Stimulated activated CD4-positive, alpha-beta T cell treated with anti-CD3 and anti-CD28 coated beads, TNF-alpha, amount 100 ng/mL, for 24 hours (primary cell): ENCODE measurements around the gene RHOT1.
"Not testable (repeated sequence)": the region's sequence is repeated elsewhere in the genome, so short reads cannot be mapped to it uniquely, and the experiment has no call there.

ENCODE experiments used
- DNase-seq, 3 experiments: peaks; one replicate each; pipeline ENCODE4 v3.0.0-alpha.2; 2020; ENCODE audit warnings: low read depth in 3 of 3

Gene RHOT1

DNA sequence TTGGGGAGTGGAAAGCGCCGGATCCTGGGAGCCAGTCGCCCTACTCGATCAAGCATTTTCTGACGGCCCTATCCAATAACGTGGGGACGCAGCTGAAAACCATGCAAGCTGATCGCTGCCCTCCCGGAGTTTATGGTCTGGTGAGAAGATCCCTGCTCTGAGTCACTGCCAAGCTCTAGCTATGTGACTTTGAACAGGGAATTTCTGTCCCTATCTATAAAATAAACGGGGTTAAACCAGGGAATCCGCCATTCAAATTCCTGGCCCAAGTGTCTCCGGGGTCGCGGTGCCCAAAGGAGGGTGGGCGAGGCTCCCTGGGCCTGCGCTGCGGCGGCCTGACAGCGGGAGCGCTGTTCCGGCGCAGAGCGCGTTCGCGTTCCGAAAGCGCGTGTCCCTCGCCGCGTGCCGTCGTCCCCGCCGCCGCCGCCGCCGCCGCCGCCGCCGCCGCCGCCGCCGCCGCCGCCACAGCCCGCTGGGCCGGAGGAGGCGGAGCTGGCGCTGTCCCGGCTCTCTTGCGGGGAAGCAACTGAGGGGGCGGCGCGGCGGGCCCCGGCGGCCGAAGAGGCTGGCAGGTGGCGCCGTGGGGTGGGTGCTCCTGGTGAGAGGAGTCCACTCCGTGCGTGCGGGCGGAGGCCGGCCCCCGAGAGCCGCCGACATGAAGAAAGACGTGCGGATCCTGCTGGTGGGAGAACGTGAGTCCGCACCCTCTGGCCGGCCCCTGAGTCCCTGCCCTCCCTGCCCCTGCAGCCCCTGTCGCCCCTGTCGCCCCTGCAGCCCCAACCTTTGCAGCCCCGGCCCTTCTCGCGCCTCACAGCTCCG, at the start of gene RHOT1:
Gene RHOT1, plus strand, starts transcription at position 465 of the 819 bp plus-strand sequence. Its CDS starts 191 bp downstream, at position 656.
- peak; percentile 52 to 70 (median 57) for DNase-seq

DNA sequence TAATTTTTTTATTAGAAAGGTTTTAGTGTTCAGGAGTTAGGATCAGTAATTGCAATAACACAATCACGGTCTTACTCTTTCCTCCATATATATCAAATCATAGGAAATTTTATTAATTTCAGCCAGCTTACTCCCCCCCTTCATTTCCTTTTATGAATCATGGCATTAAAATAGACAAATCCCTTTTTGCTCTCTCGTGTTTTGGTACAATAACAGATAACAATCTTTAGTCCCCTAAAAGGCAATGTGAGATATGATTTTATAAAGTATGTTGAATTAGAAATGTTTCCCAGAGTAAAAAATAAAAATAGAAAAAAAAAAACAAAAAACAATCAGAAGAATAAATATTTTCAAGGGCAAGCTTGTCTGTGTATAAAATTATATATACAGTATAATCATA, 42.6 kb upstream of the RHOT1 start:
- no peak for DNase-seq

DNA sequence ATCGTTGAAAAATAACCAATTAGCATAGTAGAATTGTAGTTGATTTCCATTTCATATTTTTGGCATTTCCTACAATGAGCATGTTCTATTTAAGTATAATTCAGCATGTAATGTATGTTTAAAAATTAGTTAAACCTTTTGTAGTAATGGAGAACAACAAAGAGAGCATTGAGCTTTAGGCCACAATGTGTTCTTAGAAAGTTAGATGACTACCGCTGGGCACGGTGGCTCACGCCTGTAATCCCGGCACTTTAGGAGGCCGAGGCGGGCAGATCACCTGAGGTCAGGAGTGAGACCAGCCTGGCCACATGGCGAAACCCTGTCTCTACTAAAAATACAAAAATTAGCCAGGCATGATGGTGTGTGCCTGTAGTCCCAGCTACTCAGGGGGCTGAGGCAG, 42.0 kb upstream of the RHOT1 start:
- DNase-seq: not testable (repeated sequence)

DNA sequence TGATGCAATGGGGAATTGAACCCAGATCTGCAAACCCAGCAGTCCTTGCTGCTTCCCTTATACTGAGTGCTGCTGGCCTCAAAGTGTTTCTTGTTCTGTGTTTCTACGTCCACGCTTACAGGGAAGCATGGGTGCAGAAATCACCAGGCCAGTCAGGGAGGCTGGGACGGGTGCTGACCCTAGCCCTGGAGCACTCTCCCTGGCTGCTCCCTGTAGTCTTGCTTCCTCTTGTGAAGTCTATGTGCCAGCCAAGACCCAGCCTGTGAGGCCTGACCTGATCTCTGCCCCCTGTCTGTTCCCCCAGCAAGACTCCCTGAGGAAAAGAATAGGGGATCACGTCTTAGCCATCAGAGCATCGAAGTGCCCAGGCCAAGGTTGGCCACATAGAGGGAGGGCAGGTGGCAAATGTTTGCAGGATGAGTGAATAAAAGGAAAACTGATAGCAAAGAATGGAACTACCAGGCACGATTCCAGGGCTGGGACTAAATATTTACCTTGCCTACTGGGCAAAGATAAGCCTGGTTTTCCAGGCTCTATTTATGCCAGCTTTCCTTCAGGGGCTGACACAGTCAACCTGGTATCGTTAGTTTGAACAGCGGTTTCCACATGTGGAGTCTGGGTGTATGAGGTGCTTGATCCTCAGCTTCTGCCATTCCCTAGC, 41.2 kb upstream of the RHOT1 start:
- DNase-seq: no peak

DNA sequence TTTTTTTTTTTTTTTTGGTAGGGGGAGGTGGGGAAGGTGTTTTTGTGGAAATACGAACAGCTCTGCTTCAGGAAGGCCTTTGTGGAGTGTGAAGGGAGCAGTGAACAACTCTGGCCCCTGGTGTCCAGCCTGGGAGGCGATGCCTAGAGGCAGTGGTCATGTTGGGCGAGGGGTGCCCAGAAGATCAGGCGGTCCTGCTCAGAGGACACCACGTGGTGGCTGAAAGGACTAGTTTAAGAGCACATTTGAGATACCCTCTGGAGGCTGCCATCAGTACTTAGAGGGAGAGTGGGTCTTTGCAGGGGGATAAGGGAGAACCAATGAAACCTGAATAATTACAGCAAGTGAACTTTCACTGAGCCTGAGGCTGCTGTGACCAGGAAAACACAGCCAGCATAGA, 40.1 kb upstream of the RHOT1 start:
- DNase-seq: no peak

DNA sequence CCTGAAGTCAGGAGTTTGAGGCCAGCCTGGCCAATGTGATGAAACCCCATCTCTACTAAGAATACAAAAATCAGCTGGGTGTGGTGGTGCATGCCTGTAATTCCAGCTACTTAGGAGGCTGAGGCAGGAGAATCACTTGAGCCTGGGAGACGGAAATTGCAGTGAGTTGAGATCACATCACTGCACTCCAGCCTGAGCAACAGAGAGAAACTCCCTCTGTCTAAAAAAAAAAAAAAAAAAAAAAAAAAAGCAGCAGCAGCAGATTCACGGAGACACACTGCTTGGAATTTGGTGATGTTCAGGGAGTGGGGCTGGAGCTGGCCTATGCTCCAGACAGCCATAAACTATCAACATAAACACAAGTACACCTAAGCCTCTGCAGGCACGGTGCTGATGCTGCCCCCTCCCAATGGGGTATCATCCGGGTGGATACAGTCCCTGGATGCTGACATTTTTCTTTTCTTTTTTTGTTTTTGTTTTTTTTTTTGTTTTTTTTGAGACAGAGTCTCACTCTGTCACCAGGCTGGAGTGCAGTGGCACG, 39.6 kb upstream of the RHOT1 start:
- no peak for DNase-seq

DNA sequence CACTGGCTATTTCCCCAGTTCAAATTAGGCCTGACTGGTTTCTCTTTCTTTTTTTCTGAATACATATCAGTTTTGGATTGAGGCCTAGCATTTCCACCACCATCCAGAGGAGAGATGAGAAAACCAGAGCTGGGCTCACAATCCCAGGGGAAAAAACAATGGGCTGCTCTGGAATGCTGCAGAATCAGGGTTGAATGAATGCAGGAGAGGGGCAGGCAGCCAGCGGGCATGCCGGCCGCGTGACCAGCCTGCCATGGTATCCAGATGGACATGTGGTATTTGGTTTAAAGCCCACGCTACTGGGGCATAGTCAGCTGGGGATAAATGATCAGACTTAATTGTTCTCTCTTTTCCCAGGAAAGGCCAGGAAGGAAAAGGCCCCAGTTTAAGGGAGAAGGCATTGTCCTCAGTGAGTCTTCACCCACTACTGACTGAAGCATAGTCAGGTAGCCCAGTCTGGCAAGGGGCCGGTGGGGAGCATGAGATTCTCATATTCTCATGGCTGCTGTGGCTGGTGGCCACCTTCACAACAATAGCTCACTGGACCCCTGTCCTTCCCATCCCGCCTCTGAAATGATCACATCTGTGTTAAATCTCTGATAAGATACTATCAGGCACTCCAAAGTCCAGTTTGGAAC, 38.7 kb upstream of the RHOT1 start:
- no peak for DNase-seq

DNA sequence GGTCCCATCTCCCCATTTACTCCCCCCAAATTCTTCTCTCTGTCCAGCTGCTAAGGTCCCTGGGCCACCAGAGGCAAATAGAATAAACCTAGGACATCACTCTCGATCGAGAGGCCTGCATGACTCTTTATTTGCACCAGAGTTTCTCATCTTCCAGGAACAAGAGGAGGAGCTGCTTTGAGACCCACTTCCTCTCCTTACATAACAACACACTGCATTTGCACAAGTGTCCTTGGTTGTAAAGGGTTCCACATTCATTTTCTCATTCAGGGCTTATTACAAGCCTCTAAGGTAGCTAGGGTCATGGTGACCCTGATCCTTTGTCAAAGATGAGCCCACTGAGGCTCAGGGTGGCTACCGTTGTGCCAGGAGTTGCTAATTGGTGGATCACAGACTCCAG, 38.1 kb upstream of the RHOT1 start:
- no peak for DNase-seq

DNA sequence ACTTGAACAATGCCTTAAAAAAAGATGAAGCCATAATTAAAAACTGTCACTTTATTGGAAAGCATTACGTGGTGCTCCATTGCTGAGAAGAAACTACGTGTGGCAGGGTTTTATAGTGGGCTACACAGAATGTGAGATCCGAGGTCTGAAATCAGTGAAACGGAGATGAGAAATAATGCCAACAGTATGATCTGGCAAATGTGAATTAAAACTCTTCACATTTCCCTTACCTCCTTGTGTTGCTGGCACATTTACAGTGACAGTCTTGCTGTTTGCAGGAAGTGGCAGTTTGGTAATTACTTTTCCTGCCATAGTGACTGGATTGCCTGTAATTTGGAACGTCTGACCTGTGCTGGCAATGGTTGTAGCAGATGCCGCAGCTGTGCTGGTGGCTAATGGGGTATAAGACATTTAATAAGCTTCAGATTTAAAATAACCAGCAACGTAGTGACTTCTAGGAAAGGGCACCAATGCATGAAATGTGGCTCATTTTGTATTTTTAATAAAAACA, 35.8 kb upstream of the RHOT1 start:
- not testable (repeated sequence) for DNase-seq

DNA sequence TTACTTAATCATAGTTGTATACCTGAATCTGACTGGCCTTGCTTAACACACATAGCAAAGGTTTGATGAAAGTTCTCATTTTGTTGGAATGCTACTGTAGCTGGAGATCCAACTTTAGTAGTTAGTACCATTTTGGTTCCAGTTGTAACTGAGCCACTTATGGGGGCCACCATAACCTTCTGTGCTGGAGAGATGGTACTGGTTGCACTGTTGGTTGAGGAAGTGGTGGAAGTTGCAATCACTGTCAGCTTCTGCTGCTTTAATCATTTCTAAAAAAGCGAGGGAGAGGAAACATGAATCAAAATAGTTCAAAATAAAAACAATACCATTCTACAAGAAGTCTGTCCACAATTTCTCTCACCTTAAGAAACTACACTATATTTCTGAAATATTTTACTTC, 35.1 kb upstream of the RHOT1 start:
- not testable (repeated sequence) for DNase-seq

DNA sequence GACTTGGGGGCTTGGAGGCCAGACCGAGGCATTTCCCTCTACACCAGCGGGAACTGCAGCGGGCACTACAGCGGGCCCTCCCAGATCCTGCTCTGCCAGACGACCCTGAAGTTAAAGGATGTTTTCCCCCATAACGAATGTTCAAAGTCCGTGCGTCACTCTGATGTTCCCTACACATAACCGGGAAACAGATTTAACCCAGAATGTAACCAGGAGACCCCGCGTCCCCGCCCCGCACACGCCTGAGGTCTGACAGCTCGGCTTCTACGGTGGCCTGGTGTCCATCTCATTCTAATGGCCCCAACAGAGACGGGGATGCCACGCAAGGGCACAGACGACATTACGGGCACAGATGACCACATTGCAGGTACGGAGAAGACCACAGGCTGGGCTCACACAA, 31.7 kb upstream of the RHOT1 start:
- no peak for DNase-seq

DNA sequence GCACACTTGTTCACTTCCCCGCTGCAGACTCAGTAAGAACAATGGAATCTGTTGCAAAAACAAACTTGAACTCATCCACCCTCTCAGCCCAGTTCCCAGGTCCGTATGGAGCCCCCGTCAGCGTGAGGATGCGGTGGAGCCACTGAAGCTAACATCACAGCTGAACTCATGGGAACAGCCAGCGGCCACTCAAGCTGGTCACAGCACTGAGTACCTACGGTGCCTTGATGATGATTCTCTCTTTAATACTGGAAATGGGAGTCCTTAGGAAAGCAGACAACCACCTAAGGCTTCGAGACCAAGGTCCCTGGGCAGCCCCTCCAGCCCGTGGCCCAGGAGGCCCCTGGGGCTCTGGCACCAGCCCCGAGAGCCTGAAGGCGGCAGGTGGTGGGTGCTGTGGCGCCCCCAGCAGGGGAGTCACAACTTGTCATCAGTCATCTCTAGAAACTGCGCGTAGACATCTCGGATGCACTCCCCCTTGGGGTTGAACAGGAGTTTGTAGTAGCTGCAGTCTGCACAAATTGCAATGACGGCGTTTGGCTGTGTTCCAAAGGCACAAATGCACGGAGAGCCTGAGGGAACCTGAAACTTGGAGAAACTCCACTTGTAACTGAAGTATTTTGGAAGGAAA, 31.0 kb upstream of the RHOT1 start:
- DNase-seq: peak in 1 of 3 experiments; percentile 25

DNA sequence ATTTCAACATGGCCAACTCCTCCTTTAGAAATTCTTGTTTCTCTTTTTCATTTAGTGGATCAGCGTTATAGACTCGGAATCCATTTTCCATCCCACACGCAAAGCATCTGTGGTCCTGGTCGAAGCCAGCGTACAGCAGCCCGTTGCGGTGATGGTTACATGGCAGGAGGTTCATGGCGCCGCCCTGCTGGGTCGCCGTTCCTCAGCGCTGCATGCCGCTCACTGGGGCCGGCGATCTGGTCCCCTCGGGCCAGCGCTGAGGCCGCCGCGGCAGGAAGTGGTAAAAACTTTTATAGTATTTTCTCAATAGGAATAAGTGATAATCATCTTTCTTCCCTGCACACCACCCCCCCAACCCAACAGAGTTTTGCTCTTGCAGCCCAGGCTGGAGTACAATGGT, 29.9 kb upstream of the RHOT1 start:
- DNase-seq: no peak

DNA sequence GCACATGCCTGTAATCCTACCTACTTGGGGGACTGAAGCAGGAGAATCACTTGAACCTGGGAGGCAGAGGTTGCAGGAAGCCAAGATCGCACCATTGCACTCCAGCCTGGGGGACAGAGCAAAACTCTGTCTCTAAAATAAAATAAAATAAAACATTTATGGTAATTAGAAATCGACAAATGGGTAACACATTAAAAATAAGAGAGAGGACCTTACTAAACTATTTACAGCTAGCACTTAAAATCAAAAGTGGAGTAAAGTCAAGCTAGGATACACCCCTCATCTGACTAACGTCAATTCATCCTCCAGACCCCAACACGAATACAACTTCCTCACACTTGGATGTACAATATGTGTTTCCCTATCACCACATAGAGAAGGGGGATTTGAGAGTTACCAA, 27.8 kb upstream of the RHOT1 start:
- DNase-seq: no peak

DNA sequence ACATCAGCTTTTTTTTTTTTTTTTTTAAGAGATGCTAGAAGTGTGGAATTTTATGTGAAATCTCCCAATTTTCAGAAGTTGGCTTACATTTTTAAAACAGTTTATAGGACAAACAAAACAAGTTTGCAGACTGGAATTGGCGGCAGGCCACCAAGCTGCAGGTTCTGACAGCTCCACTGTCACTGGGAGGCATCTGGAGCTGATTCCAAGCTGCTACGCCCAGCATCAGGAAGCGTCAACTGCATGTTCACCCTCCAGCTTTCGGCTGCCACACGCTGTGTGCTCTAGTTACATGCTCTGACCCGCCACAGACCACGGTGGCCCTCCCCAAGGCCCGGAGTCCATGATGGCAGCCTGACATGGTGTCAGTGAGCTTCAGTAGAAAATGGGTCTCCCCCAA, 26.8 kb upstream of the RHOT1 start:
- DNase-seq: not testable (repeated sequence)

DNA sequence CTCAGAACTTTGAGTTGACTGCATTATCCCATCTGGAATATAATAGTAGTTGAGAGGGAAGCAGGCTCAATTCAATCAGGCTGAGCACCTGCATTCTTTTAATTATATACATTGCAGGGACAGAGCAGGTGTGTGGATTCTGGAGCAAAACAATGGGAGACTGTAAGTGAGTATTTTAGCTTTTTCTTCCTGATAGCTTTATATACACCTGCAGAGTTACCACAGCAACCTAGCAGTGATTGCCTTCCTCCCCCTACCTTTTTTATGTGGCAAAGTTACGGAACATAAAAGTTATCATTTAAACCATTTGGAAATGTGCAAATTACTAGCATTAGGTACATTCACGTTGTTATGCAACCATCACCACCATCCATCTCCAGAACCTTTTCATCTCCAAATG, 25.4 kb upstream of the RHOT1 start:
- DNase-seq: no peak

DNA sequence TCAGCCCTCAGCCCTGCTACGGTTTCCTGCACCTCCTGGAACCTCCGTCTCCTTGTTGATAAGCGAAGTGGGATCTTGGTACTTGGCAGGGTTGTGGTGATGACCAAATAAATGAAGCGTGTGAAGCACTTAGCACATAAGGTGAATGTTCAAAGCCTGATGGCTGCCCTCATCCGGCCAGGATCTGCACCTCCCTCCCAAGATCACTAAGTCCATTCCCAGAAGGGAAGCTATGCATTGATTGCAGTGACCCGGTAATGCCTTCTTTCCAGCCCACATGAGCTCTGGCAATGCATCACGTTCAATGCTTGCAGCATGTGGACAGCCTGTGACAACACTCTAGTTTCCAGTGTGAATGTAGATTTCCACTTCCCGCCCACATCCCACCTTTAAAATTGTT, 24.9 kb upstream of the RHOT1 start:
- DNase-seq: no peak

DNA sequence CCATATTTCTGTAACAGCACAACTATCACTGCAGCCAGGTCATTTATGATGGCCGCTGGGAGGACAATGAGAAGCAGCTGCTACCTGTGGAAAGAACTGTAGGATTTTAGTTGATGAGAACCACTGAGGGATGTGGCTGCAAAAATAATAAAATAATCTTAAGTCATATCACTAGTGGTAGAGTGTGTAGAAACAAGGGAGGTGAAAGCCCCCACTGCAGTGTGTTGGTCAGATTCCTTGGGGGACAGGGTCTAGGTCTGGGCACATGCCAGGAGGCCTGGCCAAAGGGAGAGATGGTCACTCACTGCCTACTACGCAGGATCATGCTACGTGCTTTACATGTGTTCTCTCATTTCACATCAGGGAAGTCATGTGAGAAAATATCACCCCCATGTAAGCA, 24.2 kb upstream of the RHOT1 start:
- not testable (repeated sequence) for DNase-seq

DNA sequence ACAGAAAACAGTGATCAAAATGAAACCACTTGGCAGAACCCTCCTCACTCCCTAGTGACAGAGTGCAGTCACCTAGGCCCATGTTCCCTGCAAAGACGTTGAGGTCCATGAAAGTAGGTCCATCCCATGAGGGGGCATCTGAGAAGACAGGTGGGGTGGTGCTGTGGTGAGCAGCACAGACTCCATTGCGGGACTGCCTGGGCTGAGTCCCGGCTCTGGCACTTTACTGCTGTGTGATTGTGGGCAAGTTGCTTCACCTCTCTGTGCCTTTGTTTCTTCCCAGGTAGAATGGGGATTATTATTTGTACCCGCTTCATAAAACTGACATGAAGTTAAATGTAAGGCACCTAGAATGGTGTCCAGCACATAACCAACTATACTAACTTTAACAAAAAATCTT, 23.5 kb upstream of the RHOT1 start:
- DNase-seq: no peak

DNA sequence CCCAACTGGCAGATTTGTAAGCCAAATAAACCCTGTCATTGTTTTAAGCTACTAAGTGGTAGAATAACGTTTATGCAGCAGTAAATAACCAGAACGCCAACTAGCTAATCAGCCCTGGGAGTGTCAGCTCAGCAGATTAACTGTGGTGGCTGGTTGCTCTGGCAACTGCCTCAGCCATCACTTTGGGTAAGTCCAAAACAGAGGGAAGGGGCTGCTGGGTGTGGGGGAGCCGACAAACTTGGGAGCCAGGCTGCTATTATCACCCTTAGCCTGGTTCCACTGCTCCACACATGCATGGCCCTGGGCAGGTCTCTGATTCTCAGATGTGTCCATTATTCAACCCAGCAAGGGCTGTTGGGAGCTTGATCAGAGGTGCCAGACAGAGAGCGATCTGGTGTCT, 22.2 kb upstream of the RHOT1 start:
- no peak for DNase-seq

DNA sequence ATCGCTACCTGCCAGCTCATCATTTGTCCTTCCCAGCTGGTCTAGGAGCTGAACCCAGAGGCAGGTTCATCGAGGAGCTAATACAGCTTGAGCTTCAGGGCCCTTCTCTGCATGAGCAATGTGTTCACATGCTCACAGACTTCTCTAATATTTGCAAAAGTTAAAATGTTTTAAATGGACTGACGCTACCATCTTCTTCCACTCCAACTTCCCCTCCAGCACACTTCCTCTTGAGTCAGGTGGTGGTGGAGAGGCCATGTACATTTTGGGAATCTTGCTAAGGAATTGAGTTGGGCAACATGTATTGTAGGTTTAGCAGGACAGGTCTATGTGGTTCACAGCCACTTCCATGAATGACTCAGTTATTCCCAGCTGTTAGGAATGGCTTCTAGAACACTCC, 21.6 kb upstream of the RHOT1 start:
- DNase-seq: no peak

DNA sequence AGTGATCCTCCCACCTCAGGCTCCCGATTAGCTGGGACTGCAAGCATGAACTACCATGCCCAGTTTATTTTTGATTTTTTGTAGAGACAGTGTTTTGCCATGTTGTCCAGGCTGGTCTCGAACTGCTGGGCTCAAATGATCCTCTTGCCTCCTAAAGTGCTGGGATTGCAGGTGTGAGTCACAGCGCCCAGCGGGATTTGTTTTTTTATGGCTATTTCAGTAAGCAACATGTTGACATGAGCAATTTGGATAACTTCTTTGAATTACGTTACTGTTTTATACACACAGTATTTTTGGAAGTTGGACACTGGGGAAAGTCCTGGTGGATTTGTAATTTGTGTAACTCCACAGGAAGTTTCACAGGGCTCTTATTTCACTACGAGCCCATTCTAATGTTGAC, 18.5 kb upstream of the RHOT1 start:
- no peak for DNase-seq
